GM19324 (cell line): Measurements from ENCODE around the gene BAAT.
"Not testable (repeated sequence)": the region's sequence is repeated elsewhere in the genome, so short reads cannot be mapped to it uniquely, and the experiment has no call there.

Experiments used
- ATAC-seq: cut with Tn5 transposase; IDR thresholded peaks from one replicate; pipeline ENCODE4 v1.9.1; 2021; ENCODE audit warnings: mild to moderate bottlenecking, moderate library complexity; ENCODE audit not compliant: unreplicated experiment, low FRiP score

Gene BAAT

DNA sequence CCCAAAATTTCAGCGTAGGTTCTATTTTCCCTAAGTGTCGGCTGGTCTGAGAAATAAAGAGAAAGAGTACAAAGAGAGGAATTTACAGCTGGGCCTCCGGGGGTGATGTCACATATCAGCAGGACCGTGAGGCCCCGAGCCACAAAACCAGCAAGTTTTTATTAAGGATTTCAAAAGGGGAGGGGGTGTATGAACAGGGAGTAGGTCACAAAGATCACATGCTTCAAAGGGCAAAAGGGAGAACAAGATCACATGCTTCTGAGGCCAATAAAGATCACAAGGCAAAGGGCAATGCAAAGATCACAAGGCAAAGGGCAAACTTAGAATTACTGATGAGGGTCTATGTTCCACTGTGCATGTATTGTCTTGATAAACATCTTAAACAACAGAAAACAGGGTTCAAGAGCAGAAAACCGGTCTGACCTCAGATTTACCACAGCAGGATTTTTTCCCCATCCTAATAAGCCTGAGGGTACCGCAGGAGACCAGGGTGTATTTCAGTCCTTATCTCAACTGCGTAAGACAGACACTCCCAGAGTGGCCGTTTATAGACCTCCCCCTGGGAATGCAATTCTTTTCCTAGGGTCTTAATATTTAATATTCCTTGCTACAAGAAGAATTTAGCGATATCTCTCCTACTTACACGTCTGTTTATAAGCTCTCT is at the start of gene BAAT:
Gene BAAT (minus strand): TSS at position 134 of the 664 bp plus-strand sequence. CDS start 13,602 bp downstream, outside the sequence.
- not testable (repeated sequence) for ATAC-seq

DNA sequence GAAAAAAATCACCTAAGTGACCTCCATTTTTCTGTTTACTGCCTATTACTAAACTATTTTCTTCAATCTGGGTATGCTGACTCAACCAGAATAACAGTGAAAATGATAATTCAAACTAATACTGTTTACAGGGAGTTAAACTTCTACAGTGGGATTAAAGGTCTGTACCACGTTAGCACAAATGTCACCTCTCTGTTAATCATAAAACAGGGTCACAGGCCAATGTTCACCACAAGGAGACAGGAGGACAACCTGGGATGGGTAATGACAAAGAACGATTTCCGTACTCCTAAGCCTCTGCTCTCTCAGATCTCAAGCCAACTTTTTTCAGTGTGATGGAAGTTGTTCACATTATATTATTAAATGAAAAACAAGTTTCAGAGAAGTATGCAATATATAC is 48.4 kb upstream of the BAAT start:
- ATAC-seq = no peak

DNA sequence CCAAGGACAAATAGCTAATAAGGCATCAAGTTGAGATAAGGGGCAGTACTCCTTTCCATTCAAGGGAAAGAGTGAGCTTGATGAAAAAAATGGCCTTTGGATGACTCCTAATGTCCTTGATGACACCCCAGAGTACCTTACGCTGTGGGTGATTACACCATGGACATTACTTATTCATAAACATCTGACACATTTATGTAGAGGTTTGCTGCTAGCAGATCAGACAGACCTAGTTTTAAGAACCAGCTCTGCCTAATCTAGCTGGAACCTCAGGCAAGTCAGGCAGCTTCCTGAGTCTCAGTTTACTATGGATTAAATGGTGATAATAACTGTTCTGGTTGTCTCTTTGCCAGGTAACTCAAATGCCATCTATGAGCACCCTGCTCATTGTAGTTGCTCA is 47.9 kb upstream of the BAAT start:
- no peak for ATAC-seq

DNA sequence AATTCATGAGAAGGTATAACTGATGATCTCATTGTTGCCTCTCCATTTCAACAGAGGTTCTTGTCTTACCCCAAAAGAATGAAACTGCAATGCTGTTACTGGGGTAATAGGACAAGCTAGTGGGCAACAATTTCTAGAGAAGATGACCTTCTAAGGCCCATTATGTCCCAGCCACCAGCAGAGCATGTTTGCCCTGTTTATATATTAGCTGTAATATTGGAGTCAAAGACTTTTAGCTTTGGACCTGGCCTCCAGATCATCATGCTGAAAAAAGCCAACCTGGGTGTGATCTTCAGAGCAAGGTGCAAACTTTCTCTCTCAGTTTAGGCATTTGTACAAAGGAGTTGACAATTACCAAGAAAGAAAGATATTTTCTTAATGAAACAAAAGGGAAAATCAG is 47.4 kb upstream of the BAAT start:
- no peak for ATAC-seq

DNA sequence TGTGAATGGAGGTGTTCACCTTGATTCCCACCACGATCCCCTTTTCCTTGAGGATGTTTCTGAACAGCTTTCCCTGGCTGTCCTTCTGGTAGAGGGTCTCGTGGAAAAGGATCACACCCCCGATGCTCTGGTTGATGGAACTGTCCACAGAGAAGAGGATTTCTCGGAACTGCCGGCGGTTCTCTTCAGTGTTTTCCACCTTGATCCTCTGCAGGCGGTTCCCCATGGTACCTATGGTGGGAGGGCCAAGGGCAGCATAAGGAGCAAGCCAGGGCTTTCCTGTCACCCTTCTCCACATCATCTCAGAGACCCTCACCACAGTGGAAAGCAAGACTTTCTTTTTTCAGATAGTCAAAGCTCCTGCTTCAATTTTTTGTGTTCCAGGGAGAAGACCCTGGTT is 44.9 kb upstream of the BAAT start:
- no peak for ATAC-seq

DNA sequence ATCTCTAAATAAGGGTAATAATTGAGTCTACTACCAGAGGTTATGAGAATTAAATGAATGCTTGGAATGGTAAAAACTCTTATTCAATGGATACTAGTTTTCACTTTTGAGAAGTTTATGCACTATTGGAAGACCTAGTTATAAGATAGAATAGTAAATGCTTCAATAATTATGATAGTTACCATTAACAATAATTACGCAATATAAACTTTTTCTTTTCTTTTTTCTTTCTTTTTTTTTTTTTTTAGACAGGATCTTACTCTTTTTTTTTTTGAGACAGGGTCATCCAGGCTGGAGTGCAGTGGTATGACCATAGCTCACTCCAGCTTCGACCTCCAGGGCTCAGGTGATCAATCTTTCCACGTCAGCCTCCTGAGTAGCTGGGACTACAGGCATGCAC is 44.1 kb upstream of the BAAT start:
- ATAC-seq = no peak

DNA sequence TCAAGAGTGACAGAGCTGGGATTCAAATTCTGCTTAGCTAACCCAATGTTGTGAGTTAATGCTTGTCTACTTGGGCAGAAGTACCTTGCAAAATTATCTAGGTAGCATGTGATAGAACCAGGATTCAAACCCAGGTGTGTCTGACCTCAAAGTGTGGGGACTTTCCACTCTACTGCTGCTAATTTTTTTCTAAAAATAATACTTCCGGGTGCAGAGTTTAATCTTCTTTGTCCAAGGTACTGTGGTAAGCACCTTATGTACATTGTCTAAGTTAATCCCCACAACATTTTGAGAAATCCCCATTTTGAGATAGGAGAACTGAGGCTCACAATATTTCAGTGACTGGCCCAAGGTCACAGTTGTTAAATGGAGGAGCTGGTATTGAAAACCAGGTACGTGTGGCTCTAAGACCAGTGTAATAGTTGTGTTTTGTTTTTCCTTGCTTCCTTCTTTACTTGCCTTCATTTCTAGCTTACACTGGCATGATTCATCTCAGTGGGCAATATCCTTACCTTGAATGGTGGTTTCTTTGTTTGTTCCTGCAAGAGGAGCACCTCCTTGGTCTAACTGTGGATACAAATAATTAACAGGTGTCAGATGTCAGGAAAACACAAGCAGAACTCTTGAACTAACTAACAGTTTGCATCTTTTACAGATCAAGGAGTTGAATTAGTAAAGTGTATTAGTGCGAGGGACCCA is 43.3 kb upstream of the BAAT start:
- ATAC-seq = peak; percentile 65

DNA sequence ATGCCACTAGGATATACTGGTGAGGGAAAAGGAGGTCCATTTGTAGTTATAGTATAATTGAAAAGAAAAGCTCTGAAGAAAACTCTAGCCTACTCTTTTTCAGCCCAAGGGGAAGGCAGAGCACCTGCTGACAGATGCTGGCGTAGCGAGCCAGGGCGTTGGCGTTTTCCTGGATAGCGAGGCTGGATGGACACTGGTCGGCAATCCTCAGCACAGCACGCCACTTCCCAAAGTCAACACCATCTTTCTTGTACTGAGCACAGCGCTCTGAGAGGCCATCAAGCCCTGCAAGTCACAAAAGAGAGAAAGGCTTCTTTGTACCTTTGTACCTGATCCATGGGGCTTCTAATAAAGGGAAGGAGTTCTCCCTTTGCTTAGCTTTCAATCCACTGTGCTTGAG is 42.6 kb upstream of the BAAT start:
- ATAC-seq = no peak

DNA sequence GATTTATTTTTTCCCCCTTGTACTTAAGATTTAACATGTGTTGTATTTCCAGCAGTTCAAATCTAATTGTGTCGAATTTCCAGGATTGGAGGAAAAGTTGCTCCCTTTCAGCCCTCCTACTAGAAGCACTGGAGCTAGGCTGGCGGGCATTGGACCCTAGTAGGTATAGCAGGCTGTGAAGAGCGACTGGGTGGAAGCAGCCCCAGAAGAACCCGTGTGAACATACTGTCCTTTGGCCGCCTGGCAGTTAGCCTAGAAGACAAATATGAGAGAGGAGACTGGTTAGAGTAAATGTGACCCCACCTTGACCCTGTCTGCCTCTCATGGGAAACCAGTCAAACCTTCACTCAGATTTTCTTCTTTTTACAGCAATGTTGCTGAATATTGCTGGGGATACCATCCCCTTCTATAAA is 36.9 kb upstream of the BAAT start:
- ATAC-seq = no peak

DNA sequence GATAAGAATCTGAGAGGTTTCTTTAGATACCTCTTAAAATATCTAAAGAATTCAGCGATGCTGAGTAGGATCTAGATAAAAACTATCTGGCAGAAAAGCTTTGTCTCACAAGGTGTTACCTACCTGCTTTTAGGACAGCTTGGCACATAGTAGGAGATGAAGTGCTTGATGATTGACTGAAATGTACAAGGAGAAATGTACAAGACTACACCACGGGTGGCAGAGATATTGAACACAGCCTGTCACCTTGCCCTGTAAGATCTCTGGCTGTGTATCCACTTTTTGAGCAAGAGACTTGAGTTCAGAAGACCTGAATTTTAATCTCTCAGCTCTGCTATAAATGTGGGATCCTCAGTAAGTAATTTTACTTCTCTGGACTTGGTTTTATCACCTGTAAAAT is 35.1 kb upstream of the BAAT start:
- ATAC-seq = no peak

DNA sequence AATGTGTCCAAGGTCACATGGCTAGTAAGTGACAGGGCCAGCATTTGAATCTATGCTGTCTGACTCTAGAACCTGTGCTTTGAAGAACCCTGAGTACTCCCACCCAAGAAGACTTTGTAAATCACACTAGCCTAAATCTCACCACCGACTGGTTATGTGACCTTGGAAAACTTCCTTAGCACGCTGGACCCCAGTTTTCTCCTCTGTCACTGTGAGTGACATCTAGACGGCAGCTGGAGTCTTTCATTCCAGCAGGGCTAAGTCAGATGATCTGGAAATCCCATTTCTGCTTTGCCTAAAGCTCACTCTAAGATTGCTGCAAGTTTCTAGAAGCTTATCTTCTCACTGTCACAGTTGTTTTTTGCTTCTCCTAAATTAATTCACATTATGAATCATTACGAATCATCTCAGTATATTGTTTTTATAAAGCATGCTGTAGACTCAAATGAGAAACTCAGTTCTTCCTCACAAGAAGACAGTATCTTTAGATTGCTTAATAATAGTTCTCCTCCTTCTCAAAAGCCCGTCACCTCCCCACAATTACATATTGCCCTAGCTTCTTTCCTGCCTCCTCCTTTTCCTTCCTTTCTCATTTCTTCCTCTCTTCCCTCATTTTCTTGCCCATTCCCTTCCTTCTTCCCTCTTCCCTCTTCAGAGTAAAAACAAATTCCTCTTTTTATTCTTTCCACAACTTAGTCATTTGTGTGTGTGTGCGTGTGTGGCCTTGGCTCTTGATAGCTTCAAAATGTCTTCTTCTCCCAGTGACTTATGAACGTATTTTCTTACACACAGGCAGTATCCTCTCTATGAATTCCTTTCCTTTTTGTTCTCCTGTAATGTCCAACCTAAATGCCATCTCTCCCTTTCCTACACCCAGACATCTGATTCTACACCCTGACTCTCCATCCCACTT is 34.0 kb upstream of the BAAT start:
- no peak for ATAC-seq

DNA sequence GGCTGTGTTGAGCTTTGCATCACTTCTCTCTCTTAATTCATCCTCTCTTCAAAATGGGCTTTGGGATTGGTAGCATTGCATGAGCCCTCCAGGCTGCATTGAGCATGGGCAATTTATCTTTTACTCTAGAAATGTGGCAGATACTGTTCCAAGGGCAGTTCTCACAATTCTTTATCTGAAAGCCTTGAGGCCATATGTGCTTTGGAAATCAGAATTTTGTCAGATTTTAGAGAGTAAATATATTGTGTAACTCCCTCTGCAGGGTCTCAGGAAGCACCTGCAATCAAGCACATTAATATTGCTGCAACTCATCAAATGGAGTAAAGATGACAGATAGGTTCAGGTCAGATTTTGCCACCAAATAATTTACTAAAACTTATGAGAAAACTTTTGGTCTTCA is 33.2 kb upstream of the BAAT start:
- no peak for ATAC-seq

DNA sequence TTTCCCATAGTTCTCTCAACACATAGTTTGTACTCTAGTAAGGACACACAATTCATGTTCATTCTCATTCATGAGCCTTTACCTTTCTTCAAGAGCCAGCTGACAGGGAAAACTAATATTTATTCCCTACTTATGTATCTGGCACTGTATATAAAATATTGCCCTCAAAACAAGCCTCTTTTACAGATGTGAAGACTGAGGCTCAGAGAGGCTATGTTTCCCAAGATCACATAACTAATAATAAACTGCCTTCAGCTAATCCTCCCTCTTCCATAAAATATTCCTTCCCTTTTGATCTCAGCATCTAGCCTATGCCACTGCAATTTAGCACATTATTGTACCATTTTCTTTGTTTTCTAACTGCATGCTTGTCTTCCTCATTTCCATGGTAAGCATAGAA is 32.6 kb upstream of the BAAT start:
- no peak for ATAC-seq

DNA sequence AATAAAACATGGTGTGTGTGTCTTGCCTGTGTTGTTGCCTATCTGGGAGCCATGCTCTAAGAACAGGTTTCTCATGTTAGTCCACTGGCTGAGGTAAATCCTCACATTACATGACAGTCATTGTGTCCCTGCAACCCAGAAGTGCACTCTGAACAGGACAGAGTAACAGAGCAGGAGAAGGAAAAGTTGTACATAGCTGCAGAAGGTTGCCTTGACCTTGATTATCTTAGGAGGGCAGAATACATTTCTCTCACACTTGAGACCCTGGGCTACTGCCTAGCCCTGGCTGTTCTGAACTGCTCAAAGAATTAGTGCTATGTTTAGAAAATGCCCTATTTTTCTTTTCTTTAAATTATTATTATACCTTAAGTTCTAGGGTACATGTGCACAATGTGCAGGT is 30.8 kb upstream of the BAAT start:
- ATAC-seq = no peak

DNA sequence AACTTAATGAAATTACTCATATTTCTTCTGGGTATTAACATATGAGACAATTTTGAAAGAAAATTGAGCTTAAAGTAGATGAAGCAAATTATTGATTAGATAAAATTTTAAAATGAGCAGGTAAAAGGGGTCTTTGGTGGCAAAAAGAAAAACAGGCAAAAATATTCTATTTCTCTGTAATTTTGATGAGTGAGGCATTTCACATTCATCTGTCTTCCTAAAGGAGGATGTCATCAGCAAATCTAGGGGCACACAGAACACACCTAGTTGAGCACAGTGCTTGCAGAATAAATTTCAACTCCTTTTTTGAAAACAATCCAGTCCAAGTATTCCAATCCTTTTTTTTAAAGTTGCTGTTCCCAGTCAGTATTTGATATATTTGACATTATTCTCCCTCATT is 30.0 kb upstream of the BAAT start:
- ATAC-seq = no peak

DNA sequence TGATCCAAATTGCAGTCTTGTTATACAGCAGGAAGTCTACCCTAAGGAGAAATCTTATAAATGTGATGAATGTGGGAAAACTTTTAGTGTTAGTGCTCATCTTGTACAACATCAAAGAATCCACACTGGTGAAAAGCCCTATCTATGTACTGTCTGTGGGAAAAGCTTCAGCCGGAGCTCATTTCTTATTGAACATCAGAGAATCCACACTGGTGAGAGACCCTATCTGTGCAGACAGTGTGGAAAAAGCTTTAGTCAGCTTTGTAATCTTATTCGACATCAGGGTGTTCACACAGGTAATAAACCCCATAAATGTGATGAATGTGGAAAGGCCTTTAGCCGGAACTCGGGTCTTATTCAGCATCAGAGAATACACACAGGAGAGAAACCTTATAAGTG is 24.3 kb upstream of the BAAT start:
- ATAC-seq = no peak

DNA sequence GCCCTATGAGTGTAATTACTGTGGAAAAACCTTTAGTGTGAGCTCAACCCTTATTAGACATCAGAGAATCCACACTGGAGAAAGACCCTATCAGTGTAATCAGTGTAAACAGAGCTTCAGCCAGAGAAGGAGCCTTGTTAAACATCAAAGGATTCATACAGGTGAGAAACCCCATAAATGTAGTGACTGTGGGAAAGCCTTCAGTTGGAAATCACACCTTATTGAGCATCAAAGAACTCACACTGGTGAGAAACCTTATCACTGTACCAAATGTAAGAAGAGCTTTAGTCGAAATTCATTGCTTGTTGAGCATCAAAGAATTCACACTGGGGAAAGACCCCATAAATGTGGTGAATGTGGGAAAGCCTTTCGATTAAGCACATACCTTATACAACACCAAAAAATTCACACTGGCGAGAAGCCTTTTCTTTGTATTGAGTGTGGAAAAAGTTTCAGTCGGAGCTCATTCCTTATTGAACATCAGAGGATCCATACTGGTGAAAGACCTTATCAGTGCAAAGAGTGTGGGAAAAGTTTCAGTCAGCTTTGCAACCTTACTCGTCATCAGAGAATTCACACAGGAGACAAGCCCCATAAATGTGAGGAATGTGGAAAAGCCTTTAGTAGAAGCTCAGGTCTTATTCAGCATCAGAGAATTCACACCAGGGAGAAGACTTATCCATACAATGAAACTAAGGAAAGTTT is 23.7 kb upstream of the BAAT start:
- ATAC-seq = no peak

DNA sequence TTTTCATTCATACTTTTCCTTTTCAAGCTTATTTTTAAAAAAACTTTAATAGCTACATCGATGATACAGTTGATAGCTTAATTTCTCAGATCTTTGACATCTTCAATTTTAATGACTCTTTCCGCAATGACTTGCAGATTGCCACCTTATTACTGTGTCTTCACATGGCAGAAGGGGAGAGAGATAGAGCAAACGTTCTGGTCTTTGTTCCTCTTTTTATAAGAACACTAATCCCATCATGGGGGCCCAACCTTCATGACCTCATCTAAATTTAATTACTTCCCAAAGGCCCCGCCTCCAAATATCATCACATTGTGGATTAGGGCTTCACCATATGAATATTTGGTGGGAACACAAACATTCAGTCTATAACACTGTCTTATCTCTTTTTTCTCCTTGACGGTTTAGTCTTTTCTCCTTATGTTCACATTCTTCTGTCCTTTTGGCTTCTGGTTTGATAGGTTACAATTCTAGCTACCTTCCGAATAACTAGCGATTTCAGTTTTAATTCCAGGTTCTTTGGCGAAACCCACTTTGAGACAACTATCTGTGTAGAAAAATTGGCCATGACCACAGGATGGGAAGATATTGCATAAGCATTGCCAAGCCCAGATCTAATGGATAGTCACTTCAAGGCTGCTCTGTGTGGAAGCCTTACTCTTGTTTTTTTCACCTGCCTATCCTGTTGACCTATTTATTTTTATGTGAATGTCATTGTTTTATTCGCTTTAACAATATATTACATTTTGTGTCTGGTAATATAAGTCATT is 18.9 kb upstream of the BAAT start:
- ATAC-seq = no peak

DNA sequence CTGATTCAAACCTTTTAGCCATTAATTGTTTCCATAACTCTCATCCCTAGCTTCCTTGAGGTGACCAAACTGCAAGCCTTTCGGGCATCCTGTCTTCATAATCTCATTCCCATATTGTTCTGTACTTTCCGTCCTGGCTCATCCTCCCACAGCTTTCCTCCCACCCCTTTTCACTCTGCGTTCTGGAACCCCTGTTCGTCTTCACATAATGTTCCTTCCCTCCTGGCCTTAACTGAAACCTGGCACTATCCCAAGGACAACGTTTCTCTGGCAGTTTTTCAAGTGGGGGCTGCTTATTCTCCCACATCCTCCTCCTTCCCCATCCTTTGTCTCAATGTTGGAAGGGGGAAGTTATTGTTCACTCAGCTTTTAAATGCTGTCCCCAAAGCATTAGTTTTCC is 15.3 kb upstream of the BAAT start:
- no peak for ATAC-seq

DNA sequence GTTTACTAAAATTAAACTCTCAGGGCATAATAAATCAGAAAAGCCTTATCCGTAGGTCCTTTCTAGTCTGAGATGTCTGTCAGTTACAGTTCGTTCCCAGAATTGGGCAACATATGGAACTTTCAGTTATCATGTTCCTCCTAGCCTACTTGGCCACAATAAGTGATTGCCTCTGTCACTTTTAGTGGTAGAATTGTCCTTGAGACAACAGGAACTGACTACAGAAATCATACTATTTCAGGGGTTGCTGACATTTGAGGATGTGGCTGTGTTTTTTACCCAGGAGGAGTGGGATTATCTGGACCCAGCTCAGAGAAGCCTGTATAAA is 14.8 kb upstream of the BAAT start:
- ATAC-seq = no peak
